DMS79 treated with DMSO at 0.1 percent for 48 hours (cell line): Measurements from ENCODE around the gene GLYAT.

Source experiments
- DNase-seq: peaks from one replicate; lab custom pipeline; 2025; lab: John Stamatoyannopoulos, UW

GLYAT gene

GRCh38 chr11:58731819-58732218, at the start of gene GLYAT:
GLYAT (minus strand) TSS chr11:58731943; CDS start chr11:58724496, 7,447 bp downstream.
- no peak for DNase-seq

- no peak for DNase-seq
These were observed 49.6 kb upstream of the GLYAT start for GRCh38 chr11:58781345-58781744.

- no peak for DNase-seq
These were observed 48.8 kb upstream of the GLYAT start for GRCh38 chr11:58780578-58780977.

GRCh38 chr11:58776891-58777710, 45.4 kb upstream of the GLYAT start:
- no peak for DNase-seq

GRCh38 chr11:58775066-58775708, 43.4 kb upstream of the GLYAT start:
- no peak for DNase-seq

GRCh38 chr11:58774164-58774593, 42.4 kb upstream of the GLYAT start:
- DNase-seq = no peak

- no peak for DNase-seq
These were observed 41.6 kb upstream of the GLYAT start for GRCh38 chr11:58773337-58773736.

GRCh38 chr11:58772329-58773285, 40.9 kb upstream of the GLYAT start:
- no peak for DNase-seq

- DNase-seq = no peak
These were observed 39.7 kb upstream of the GLYAT start for GRCh38 chr11:58771458-58771855.

- no peak for DNase-seq
These were observed 39.1 kb upstream of the GLYAT start for GRCh38 chr11:58770627-58771457.

- DNase-seq = no peak
These were observed 38.4 kb upstream of the GLYAT start for GRCh38 chr11:58770166-58770565.

- DNase-seq = no peak
These were observed 37.6 kb upstream of the GLYAT start for GRCh38 chr11:58769308-58769707.

GRCh38 chr11:58768137-58768536, 36.4 kb upstream of the GLYAT start:
- DNase-seq = no peak

- DNase-seq = no peak
These were observed 33.3 kb upstream of the GLYAT start for GRCh38 chr11:58765078-58765477.

- DNase-seq = no peak
These were observed 31.4 kb upstream of the GLYAT start for GRCh38 chr11:58763120-58763490.

- no peak for DNase-seq
These were observed 30.8 kb upstream of the GLYAT start for GRCh38 chr11:58762284-58763119.

- no peak for DNase-seq
These were observed 25.7 kb upstream of the GLYAT start for GRCh38 chr11:58757439-58757838.

GRCh38 chr11:58745705-58746364, 14.1 kb upstream of the GLYAT start:
- no peak for DNase-seq

- DNase-seq = no peak
These were observed 13.4 kb upstream of the GLYAT start for GRCh38 chr11:58744988-58745704.
